A549 treated with DMSO at 1 μM for 4 hours (cell line): ENCODE data around the gene ZNF230. TPM values are rescaled to one million over a fixed set of nuclear protein-coding genes. Genes with fewer than 3 reads are reported as not detected.

Source experiments
- total RNA-seq: library from RNA; stranded (reverse); fragments of 200-300 nt; extraction: Qiagen RNA extraction; gene quantifications from 5 replicates; pipeline ENCODE4 v1.2.3, GENCODE V29; 2022; ENCODE audit warnings: low read depth

ZNF230 gene
- total RNA-seq = 2.4 to 3.6 TPM (median 3.1 TPM) in 5 replicates

GRCh38 chr19:44002566-44003460 lies at the start of gene ZNF230:
TSS of gene ZNF230 (plus strand) at chr19:44002957. CDS start at chr19:44007079, 4,122 bp downstream.

GRCh38 chr19:43983912-43984686 lies 18.7 kb upstream of the ZNF230 start, which contains the start of gene ZNF155:
TSS of gene ZNF155 (plus strand) at chr19:43984188. CDS start at chr19:43988544, 4,356 bp downstream.

GRCh38 chr19:44025217-44025936 lies 22.6 kb downstream of the ZNF230 start, which contains the start of gene ZNF222:
TSS of gene ZNF222 (plus strand) at chr19:44025379. CDS start at chr19:44025437, 58 bp downstream.

GRCh38 chr19:44051650-44052402 lies 49.1 kb downstream of the ZNF230 start, which contains the start of gene ZNF223:
TSS of gene ZNF223 (plus strand) at chr19:44052036. CDS start at chr19:44055177, 3,141 bp downstream.

Other genes starting within 250 kb of the ZNF230 start
- gene SMG9, start 248.0 kb upstream of the ZNF230 start, total RNA-seq = 45.3 to 77.8 TPM (median 63.7 TPM) in 5 replicates
- gene KCNN4, start 222.0 kb upstream of the ZNF230 start, total RNA-seq = 53.4 to 63.0 TPM (median 58.9 TPM) in 5 replicates
- gene LYPD5, start 200.5 kb upstream of the ZNF230 start, total RNA-seq = 0.17 to 0.31 TPM (median 0.22 TPM) in 5 replicates
- 4.6 to 6.6 TPM (median 5.0 TPM) in 5 replicates for gene ZNF283, start 175.6 kb upstream of the ZNF230 start, total RNA-seq
- 0.12 to 0.48 TPM (median 0.30 TPM) in 5 replicates for gene ZNF404, start 119.0 kb upstream of the ZNF230 start, total RNA-seq
- 9.6 to 13.0 TPM (median 11.3 TPM) in 5 replicates for gene ZNF45, start 67.7 kb upstream of the ZNF230 start, total RNA-seq
- gene ZNF221, start 51.7 kb upstream of the ZNF230 start, total RNA-seq = 0.49 to 1.4 TPM (median 0.67 TPM) in 5 replicates
- 2.4 to 3.5 TPM (median 3.1 TPM) in 5 replicates for gene ZNF155, start 18.8 kb upstream of the ZNF230 start, total RNA-seq
- 3.5 to 4.7 TPM (median 4.0 TPM) in 5 replicates for gene ZNF222, start 22.4 kb downstream of the ZNF230 start, total RNA-seq
- 1.9 to 3.3 TPM (median 2.5 TPM) in 5 replicates for gene ZNF223, start 49.1 kb downstream of the ZNF230 start, total RNA-seq
- gene ZNF284, start 69.2 kb downstream of the ZNF230 start, total RNA-seq = 0.34 to 0.71 TPM (median 0.57 TPM) in 5 replicates
- gene ZNF224, start 91.4 kb downstream of the ZNF230 start, total RNA-seq = 10.1 to 16.3 TPM (median 11.4 TPM) in 5 replicates
- 2.8 to 3.4 TPM (median 3.1 TPM) in 5 replicates for gene ZNF225, start 110.4 kb downstream of the ZNF230 start, total RNA-seq
- 1.8 to 3.3 TPM (median 2.7 TPM) in 5 replicates for gene ZNF234, start 138.6 kb downstream of the ZNF230 start, total RNA-seq
- gene ZNF226, start 162.1 kb downstream of the ZNF230 start, total RNA-seq = 18.2 to 24.9 TPM (median 21.5 TPM) in 5 replicates
- gene ZNF227, start 209.6 kb downstream of the ZNF230 start, total RNA-seq = 9.7 to 13.0 TPM (median 12.0 TPM) in 5 replicates